ENCODE results near the gene CKM. TPM values are rescaled to one million over a fixed set of nuclear protein-coding genes. Genes with fewer than 3 reads are reported as not detected.

Gene CKM
- total RNA-seq, 1 donor from 2014 or later, result not detected

GRCh38 chr19:45303269-45304060, 19.2 kb downstream of the CKM start:
- Histone ChIP-seq H3K4me3 (no peak overlapping the region), H3K4me1 (peaks cover 7% of the 10 kb centered on the region), H3K36me3 (peaks cover 0 to 15% of the 10 kb centered on the region in 2 donors), H3K9me3 (no peaks in the 10 kb centered on the region), H3K27me3 (no peaks in the 10 kb centered on the region), H3K27ac (no peak overlapping the region)
- no peak for TF ChIP-seq CTCF (IDR thresholded peaks at IDR 0.05)
- TF ChIP-seq POLR2A (IDR thresholded peaks at IDR 0.05), result no peak
- no peak for TF ChIP-seq POLR2AphosphoS5 (IDR thresholded peaks at IDR 0.05; ENCODE audit: insufficient read depth in 1 of 2, low read depth in 1 of 2)
- no peak for DNase-seq (ENCODE audit: extremely low spot score in 2 of 2)
- intact Hi-C loops (cut with DNase I), result no loop called here

GRCh38 chr19:45302416-45302815, 20.3 kb downstream of the CKM start:
- H3K9me3 ChIP-seq, result no peaks in the 10 kb centered on the region
- H3K36me3 ChIP-seq, result peaks cover 0 to 25% of the 10 kb centered on the region in 2 donors
- H3K27ac ChIP-seq, result no peak overlapping the region
- intact Hi-C loops (cut with DNase I), result no loop called here
- H3K4me1 ChIP-seq, result peaks cover 7% of the 10 kb centered on the region
- DNase-seq (ENCODE audit: extremely low spot score in 2 of 2), result no peak
- TF ChIP-seq POLR2A (IDR thresholded peaks at IDR 0.05) (no peak), POLR2AphosphoS5 (IDR thresholded peaks at IDR 0.05; ENCODE audit: insufficient read depth in 1 of 2, low read depth in 1 of 2) (no peak), CTCF (IDR thresholded peaks at IDR 0.05) (no peak)
- no peaks in the 10 kb centered on the region for H3K27me3 ChIP-seq
- H3K4me3 ChIP-seq, result no peak overlapping the region

- no peaks in the 10 kb centered on the region for H3K9me3 ChIP-seq
- DNase-seq (ENCODE audit: extremely low spot score in 2 of 2), result no peak
- no peaks in the 10 kb centered on the region for H3K27me3 ChIP-seq
- intact Hi-C loops (cut with DNase I), result no loop called here
- TF ChIP-seq CTCF (IDR thresholded peaks at IDR 0.05) (no peak), POLR2A (IDR thresholded peaks at IDR 0.05) (no peak), POLR2AphosphoS5 (IDR thresholded peaks at IDR 0.05; ENCODE audit: insufficient read depth in 1 of 2, low read depth in 1 of 2) (no peak)
- H3K4me3 ChIP-seq, result no peak overlapping the region
- H3K4me1 ChIP-seq, result no peaks in the 10 kb centered on the region
- peaks cover 0 to 35% of the 10 kb centered on the region in 2 donors for H3K36me3 ChIP-seq
- H3K27ac ChIP-seq, result no peak overlapping the region
Measured at GRCh38 chr19:45299719-45300118, 23.0 kb downstream of the CKM start.

- Histone ChIP-seq H3K4me1 (no peaks in the 10 kb centered on the region), H3K9me3 (no peaks in the 10 kb centered on the region), H3K4me3 (no peak overlapping the region), H3K27ac (no peak overlapping the region), H3K36me3 (peaks cover 0 to 43% of the 10 kb centered on the region in 2 donors), H3K27me3 (no peaks in the 10 kb centered on the region)
- intact Hi-C loops (cut with DNase I), result no loop called here
- TF ChIP-seq CTCF (IDR thresholded peaks at IDR 0.05) (no peak), POLR2A (IDR thresholded peaks at IDR 0.05) (no peak), POLR2AphosphoS5 (IDR thresholded peaks at IDR 0.05; ENCODE audit: insufficient read depth in 1 of 2, low read depth in 1 of 2) (no peak)
- no peak for DNase-seq (ENCODE audit: extremely low spot score in 2 of 2)
Measured at GRCh38 chr19:45298264-45298663, 24.4 kb downstream of the CKM start.

- no peak for DNase-seq (ENCODE audit: extremely low spot score in 2 of 2)
- Histone ChIP-seq H3K9me3 (no peaks in the 10 kb centered on the region), H3K36me3 (peaks cover 0 to 48% of the 10 kb centered on the region in 2 donors), H3K27ac (no peak overlapping the region), H3K4me1 (no peaks in the 10 kb centered on the region), H3K4me3 (no peak overlapping the region), H3K27me3 (no peaks in the 10 kb centered on the region)
- TF ChIP-seq CTCF (IDR thresholded peaks at IDR 0.05) (no peak), POLR2AphosphoS5 (IDR thresholded peaks at IDR 0.05; ENCODE audit: insufficient read depth in 1 of 2, low read depth in 1 of 2) (no peak), POLR2A (IDR thresholded peaks at IDR 0.05) (no peak)
- intact Hi-C loops (cut with DNase I), result no loop called here
Measured at GRCh38 chr19:45297674-45298073, 25.0 kb downstream of the CKM start.

Data from vagina (tissue), 2 donors.